Gastrocnemius medialis (tissue), 4 donors: ENCODE results near the gene ATP2C2.

Experiments
- POLR2A ChIP-seq, 2 donors: fragments of 450-650 bp; IDR thresholded peaks; one replicate each; pipeline ENCODE4 v1.6.1; 2017; ENCODE audit warnings: antibody characterized with exemption in 2 of 2, mild to moderate bottlenecking in 2 of 2, moderate library complexity in 2 of 2
- TF ChIP-seq, protein P1 (sequence below), 5 experiments: fragments of 450-650 bp in 3 of 5; fragments of 200-600 bp in 2 of 5; sonication (generic) in 2 of 5; IDR thresholded peaks in 4 of 5; conservative IDR thresholded peaks in 1 of 5; 1 replicate in 4 of 5; 2 replicates in 1 of 5; pipeline ENCODE4 v1.5.1; 2016 to 2019; ENCODE audit warnings: antibody characterized with exemption in 5 of 5, mild to moderate bottlenecking in 3 of 5, moderate library complexity in 3 of 5

- TF ChIP-seq, protein P1, sequence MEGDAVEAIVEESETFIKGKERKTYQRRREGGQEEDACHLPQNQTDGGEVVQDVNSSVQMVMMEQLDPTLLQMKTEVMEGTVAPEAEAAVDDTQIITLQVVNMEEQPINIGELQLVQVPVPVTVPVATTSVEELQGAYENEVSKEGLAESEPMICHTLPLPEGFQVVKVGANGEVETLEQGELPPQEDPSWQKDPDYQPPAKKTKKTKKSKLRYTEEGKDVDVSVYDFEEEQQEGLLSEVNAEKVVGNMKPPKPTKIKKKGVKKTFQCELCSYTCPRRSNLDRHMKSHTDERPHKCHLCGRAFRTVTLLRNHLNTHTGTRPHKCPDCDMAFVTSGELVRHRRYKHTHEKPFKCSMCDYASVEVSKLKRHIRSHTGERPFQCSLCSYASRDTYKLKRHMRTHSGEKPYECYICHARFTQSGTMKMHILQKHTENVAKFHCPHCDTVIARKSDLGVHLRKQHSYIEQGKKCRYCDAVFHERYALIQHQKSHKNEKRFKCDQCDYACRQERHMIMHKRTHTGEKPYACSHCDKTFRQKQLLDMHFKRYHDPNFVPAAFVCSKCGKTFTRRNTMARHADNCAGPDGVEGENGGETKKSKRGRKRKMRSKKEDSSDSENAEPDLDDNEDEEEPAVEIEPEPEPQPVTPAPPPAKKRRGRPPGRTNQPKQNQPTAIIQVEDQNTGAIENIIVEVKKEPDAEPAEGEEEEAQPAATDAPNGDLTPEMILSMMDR (IDR thresholded peaks at IDR 0.05 in 4 of 5, conservative IDR thresholded peaks at IDR 0.05 in 1 of 5), result no peak
- TF ChIP-seq POLR2A (IDR thresholded peaks at IDR 0.05), result no peak
These were observed 140.2 kb downstream of the ATP2C2 start for GRCh38 chr16:84508502-84508901.
